NCI-H524 (cell line): ENCODE results near the gene SIDT2.
A peak's percentile ranks its signal among the peaks of the same experiment; 100 is the strongest.

Experiments used
- DNase-seq, 2 experiments: peaks; one replicate each; lab custom pipeline; 2025; lab: John Stamatoyannopoulos, UW

The SIDT2 gene

DNA sequence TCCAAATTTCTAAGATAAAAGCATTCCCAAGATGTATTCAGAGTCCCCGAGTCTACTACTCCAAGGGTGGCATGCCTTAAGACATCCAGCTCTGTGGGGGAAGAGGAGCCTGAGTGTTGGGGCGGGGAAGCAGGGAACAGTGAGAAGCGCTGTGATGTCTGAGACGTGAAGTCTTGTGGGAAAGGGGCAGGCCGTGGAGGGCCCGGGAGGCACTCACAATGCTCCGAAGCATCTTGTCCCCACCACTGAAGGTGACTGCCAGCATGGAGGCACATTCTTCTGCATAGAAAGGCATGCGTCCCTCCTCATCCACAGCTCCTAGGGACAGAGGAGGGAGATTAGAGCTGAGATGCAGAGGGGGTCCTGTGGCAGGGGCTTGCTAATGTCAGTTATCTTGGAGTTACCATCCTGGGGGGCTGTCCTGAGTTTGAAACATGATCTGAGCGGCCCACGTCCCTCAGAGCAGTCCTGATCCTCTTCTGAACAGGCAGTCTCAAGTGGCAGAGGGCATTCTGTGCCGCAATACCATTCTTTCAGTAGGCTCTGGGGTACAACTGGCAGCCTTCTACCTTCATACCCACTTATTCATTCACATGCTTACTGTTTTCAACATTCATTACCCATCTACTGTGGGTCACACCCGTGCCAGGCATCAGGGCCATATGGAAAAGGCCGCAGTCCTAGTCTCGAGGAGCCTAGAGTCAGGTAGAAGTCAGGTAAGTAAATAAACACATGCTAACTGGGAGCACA lies 44.6 kb downstream of the SIDT2 start:
- no peak for DNase-seq

- DNase-seq, result no peak
Measured at GRCh38 chr11:117223741-117224689, 45.5 kb downstream of the SIDT2 start.

- DNase-seq, result no peak
Measured at GRCh38 chr11:117225553-117226170, 47.1 kb downstream of the SIDT2 start.

- DNase-seq, result peak; percentile 35 to 72
Measured at GRCh38 chr11:117226388-117227385, 48.1 kb downstream of the SIDT2 start.

DNA sequence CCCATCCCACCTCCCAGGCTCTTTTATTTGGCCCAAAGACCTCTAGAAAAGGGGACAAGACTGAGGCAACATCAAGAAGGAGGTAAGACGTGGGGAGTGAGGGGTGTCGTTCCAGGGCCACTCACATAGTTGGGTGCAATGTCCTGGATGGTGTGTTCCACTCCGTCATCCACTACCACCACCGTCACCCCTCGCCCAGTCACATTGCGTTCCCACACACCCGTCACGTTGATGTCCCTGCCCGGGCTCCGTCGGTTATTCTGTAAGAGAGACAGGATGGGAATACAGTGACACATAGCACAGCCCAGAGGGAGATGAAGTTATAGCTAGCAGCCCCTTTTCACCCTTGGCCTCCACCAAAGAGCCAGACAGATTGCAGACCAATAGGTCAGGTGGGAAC lies 49.5 kb downstream of the SIDT2 start:
- DNase-seq, result no peak

GRCh38 chr11:117229411-117229810 lies 50.9 kb downstream of the SIDT2 start:
- DNase-seq, result no peak

DNA sequence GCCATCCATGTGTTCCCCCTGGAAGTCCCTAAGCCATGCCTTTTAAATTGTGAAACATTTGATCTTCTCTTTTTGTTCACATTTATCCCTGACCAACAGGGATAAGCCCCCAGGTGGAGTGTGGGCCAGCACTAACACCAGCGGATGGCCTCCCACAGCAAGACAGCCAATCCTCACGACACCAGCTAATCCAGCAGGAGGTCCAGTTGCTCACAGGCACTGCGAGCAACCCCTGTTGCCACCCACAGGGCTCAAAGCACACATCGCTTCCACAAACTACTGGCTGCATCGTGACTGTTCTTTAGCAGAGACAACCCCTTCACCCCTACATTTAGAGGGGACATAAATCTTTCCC lies 51.4 kb downstream of the SIDT2 start:
- no peak for DNase-seq

GRCh38 chr11:117230286-117230961 lies 51.9 kb downstream of the SIDT2 start:
- DNase-seq, result no peak

DNA sequence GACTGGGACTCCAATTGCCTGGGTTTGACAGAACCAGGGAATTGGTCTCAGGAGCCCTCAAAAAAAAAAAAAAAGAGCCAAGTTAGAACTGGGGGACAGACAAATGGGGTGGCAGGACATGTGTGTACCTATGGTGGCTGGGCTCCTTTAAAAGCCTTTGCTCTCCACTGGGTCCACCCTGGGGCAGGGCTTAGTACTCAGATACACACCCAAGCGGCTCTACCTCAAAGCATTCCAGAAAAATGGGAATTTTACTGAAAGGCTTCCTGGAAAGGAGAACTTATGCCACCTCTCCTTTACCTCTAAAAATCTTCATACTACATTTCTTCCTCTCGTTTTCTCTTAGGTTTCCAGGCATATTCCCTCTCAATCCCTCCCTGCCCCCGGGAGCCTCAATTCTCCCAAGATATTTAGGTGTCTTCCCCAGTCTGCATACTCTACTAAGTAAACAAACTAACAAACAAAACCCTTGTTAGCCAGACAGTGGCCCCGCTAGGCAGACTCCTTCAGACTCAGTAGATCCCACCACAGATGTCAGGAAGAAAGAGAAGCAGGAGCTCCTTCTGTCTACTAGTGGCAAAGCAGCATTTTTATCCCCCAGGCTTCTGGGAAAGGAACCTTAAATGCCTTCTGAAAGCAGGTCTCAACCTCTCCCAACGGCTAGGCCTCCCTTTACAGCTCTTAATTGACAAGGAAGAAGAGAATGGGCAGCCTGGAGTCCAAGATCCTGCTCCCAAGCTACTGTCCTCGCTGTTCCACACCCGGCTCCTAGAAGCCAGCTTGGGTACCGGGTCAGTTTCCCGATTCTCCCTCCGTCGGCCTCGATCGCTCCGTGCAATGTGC lies 52.7 kb downstream of the SIDT2 start:
- DNase-seq, result peak in 1 of 2 experiments; percentile 24

GRCh38 chr11:117231842-117232091 lies 53.2 kb downstream of the SIDT2 start, which contains the start of gene PCSK7:
PCSK7 (minus strand) TSS chr11:117232073; CDS start chr11:117229844, 2,229 bp downstream.
- no peak for DNase-seq

DNA sequence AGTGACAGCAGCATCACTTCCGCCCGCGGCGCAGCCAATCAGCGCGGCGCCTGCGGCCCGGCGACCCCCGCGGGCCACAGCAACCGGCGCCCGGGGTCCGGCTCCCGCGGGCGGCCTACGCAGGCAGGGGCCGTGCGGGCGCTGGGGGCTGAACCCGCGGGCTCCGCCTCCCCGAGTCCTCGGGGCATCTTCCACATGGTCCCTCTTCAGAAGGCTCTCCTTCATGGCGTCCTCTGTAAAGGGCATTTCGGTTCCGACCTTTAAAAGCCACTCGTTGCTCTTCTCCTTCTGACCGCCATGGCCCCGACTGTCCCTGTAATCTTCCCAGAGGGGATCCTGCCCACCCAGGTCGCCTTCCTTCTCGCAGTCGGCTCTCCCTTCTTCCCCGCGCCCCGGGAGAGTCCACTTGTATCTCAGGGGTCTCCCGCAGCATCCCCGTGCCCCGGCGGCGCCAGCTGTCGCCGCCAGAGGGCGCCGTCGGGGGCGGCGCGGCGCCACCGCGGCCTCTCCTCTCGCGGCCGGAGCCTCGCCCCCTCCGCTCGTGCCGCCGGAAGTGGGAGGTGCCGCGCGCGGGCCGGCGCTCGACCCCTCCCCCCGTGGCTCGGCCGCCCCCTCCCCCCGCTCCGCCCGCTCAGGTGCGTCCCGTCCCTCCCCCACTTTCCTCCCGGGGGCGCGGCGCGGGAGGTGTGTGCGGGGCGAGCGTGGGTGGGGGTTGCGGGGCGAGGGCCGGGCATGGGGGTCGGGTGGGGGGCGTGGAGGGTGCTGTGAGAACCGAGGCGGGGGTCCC lies 53.7 kb downstream of the SIDT2 start, which contains the start of gene RNF214:
TSS of gene RNF214 (plus strand) at position 580 of the 787 bp plus-strand sequence. CDS start 1,602 bp downstream, outside the sequence.
- peak; percentile 7 to 72 for DNase-seq

DNA sequence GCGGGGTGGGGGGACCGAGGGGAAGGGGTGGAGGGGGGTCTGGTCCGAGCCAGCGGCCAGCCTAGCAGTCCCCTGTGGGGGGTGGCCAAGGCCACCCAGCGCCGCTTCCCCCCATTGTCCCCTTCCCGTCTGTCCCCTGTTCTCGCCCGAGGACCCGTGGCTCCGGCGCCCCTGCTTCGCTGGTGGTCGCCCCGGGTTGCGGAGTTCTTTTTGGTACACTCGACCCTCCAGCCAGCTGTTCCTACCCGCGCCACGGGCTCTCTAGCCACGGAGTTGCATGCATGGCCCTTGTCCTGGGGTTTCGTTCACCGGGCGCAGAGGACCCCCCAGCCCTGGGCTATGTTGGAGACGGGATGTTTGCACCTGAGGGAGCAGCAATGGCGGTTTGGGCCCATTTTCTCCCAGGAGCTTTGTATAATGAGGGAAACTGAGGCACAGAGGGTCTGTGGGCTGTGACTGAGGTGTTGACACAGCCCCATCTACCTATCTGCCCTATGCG lies 54.4 kb downstream of the SIDT2 start:
- DNase-seq, result peak in 1 of 2 experiments; percentile 34

DNA sequence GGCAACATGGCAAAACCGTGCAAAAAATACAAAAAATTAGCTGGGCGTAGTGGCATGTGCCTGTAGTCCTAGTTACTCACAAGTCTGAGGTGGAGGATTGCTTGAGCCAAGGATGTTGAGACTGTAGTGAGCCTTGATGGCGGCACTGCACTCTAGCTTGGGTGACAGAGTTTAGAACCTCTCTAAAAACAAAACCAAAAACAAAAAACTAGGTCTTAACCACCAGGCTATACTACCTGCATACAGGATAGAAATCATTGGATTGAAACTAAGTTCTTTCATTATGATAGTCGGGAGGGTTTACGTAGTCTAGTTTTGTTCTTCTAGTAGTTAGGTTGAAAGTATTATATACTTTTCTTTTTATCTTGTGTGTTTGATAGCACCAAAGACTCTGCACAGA lies 59.7 kb downstream of the SIDT2 start:
- no peak for DNase-seq

- DNase-seq, result no peak
Measured at GRCh38 chr11:117239295-117239694, 60.8 kb downstream of the SIDT2 start.
